Myocyte (in vitro differentiated cells): Measurements from ENCODE around the gene TRAF5. TPM values are rescaled to one million over a fixed set of nuclear protein-coding genes. Genes with fewer than 3 reads are reported as not detected.
"Not testable (repeated sequence)": the region's sequence is repeated elsewhere in the genome, so short reads cannot be mapped to it uniquely, and the experiment has no call there.

ENCODE experiments used
- DNase-seq: peaks from one replicate; pipeline ENCODE4 v3.0.0-alpha.2; 2012; ENCODE audit warnings: low read depth
- total RNA-seq: library from RNA; depleted of rRNA; stranded (reverse); fragments of >200 nt; gene quantifications from 2 replicates; pipeline ENCODE4 v1.2.3, GENCODE V29; 2014

TRAF5 gene
- total RNA-seq, 1 donor from 2014 or later, result 19.8 TPM

DNA sequence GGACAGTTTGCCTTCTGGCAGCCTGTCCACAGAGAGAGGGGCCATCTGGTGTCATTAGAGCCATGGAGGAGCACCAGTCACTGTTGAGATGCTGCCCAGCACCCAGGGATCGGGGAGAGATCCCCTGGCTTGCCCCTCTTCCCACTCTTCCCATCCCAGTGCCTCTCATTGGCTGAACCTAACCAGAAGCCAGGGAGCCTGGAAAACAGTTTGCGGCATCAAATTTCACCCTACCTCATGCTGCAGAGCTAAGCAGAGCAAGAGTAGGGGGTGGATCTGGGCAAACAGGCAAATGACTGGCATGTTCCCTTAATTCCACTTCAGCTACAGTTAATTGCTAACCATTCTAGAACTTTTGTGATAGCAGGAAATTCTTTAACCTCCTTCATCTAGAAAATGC, 19.1 kb downstream of the TRAF5 start:
- peak; percentile 32 for DNase-seq

GRCh38 chr1:211347077-211347844, 20.6 kb downstream of the TRAF5 start:
- DNase-seq, result no peak

GRCh38 chr1:211348547-211348946, 21.9 kb downstream of the TRAF5 start:
- DNase-seq, result no peak

DNA sequence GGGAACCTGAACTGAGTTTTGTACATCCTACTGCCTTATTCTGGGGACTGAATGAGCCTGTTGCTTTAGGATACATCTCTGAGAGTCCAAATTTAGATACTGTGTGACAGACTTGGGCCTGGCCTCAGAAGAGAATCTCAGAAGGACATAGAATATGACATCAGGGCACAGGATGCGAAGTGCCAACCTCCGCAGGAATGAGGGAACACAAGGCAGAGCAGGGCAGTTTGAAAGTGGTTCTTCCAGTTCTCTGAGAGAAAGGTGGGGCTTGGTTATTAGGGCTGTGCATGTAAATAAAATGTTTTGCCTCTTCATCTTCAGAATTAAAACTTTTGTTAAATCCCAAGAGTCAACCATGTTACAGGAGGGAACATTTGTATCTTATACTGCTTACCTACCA, 23.1 kb downstream of the TRAF5 start:
- no peak for DNase-seq

DNA sequence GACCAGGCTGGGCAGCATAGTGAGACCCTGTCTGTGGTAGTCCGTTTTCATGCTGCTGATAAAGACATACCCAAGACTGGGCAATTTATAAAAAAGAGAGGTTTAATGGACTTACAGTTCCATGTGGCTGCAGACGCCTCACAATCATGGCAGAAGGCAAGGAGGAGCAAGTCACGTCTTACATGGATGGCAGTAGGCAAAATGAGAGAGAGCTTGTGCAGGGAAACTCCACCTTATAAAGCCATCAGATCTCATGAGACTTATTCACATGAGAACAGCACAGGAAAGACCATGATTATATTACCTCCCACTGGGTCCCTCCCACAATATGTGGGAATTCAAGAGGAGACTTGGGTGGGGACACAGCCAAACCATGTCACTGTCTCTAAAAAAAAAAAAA, 25.4 kb downstream of the TRAF5 start:
- DNase-seq, result not testable (repeated sequence)

DNA sequence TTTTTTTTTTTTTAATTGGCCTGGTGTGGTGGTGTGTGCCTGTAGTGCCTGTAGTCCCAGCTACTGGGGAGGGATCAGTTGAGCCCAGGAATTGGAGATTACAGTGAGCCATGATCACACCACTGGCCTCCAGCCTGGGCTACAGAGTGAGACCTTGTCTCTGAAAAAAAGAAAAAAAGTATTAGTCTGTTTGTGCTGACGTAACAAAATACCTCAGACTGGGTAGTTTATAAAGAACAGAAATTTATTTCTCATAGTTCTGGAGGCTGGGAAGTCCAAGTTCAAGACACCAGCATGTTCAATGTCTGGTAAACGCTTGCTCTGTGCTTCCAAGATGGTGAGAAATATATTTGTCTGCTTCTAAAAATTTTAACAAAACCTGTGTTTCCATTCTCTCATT, 25.8 kb downstream of the TRAF5 start:
- DNase-seq, result no peak

GRCh38 chr1:211352985-211353515, 26.4 kb downstream of the TRAF5 start:
- DNase-seq, result no peak

GRCh38 chr1:211353562-211354212, 27.1 kb downstream of the TRAF5 start:
- no peak for DNase-seq

DNA sequence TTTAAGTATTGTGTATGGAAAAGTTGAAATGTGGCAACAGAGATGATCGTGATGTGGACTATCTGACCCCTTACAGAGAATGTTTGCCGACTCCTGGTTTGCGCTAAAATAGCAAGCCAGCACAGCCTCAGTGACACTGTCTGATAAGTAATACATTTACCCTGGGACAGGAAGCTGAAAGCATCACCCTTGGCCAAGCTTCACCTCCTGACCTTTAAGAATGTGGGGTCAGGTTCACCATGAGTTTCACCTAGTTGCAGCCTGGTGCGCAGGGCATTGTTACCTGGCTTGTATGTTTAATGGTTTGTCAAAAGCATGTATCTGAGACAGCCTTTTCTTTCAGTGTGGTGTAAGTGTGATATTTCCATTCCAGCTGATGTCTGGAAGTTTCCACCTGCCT, 29.2 kb downstream of the TRAF5 start:
- DNase-seq, result no peak

- DNase-seq, result peak; percentile 21
Measured at GRCh38 chr1:211356723-211357407, 30.2 kb downstream of the TRAF5 start.

GRCh38 chr1:211358685-211359084, 32.1 kb downstream of the TRAF5 start:
- DNase-seq, result no peak

DNA sequence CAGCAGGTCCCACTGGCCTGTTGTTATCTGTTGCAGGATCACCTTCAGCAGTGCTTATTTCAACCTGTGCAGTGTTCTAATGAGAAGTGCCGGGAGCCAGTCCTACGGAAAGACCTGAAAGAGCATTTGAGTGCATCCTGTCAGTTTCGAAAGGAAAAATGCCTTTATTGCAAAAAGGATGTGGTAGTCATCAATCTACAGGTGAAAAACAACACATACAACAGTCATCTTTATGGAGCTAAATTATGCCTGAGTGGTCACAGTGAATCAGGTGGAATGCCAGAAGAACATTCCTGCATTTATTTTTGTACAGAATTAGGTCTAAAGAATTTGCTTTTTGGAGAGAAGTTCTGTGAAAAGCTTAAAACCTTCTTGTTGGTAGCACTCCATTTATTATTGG, 33.2 kb downstream of the TRAF5 start:
- no peak for DNase-seq

- no peak for DNase-seq
Measured at GRCh38 chr1:211361202-211361601, 34.6 kb downstream of the TRAF5 start.

DNA sequence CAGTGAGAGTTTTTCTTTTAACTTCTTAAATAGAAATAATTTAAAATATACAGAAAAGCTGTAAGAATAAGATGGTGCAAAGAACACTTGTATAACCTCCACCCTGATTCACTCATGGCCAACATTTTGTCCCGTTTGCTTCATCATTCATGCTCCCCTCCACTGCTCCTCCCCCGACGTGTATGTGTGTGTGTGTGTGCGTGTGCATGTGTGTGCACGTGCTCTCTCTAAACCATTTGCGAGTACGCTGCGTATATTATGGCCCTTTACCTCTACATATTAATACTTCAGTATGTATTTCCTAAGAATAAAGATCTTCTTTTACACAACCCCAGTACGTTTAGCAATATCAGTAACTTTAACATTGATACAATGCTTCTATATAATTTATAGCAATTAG, 43.0 kb downstream of the TRAF5 start:
- no peak for DNase-seq

DNA sequence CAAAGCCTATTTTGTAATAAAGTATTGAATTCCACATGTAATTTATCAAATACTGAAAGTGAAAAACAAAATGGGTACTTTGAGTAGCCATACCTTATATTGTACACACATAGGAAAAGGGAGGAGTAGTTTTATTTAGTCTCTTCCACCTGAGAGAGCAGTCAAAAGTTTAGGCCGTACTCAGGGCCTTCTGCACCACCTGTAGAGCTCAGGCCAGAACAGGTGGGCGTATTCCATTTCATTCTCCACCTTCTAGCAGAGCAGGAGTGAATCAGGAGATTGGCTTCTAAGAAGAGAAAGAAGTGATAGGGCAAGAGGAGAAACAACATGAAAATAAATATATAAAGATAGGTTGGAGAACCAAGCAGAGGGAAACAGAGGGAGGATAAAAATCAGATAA, 44.0 kb downstream of the TRAF5 start:
- no peak for DNase-seq

- peak; percentile 11 for DNase-seq
Measured at GRCh38 chr1:211371406-211372105, 44.9 kb downstream of the TRAF5 start.

GRCh38 chr1:211372463-211372862, 45.8 kb downstream of the TRAF5 start:
- DNase-seq, result no peak

DNA sequence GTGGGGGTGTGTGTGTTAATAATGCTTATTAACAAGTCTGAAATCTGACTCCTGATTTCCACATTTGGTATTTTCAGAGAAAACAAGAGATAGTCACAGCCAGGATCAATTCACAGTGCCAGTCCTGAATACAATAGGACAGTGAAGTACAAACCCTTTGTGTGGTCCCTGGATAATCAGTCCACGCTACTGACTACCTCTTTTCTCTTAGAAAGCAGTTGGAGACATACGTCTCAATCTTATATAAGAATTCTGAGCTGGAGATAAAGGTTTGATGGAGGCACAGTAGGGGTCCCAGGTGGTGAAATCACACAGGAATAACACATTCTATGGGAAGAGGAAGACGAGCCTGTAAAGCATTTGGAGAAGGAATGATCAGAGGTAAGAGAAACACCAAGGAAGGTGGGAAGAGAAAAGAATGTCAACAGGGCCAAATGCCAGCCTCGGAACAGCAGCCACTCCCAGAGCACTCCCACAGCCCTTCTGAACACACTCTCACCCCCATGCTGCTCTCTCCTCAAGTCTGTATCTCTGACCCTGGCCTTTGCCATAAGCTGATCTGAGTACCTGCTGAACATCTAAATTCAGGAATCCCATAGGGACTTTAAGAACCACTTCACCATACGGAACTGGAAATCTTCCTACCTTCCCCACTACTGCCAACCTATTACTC, 48.6 kb downstream of the TRAF5 start:
- DNase-seq, result no peak

DNA sequence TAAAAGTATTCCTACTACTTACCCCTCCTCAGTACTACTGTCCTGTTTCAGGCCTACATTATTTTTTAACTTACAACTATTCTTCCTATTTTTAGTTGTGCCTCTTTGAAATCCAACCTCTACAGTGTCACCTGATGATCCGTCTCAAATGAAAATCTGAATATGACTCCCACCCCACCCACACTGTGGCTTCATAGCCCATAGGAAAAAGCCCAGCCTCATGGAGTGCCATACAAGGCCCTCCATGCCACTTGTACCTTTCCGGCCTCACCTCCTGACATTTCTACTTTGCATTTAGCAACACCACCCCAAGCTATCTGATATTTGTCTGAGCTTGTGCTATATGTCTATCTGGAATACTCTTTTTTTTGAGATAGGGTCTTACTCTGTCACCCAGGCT, 49.3 kb downstream of the TRAF5 start:
- no peak for DNase-seq

DNA sequence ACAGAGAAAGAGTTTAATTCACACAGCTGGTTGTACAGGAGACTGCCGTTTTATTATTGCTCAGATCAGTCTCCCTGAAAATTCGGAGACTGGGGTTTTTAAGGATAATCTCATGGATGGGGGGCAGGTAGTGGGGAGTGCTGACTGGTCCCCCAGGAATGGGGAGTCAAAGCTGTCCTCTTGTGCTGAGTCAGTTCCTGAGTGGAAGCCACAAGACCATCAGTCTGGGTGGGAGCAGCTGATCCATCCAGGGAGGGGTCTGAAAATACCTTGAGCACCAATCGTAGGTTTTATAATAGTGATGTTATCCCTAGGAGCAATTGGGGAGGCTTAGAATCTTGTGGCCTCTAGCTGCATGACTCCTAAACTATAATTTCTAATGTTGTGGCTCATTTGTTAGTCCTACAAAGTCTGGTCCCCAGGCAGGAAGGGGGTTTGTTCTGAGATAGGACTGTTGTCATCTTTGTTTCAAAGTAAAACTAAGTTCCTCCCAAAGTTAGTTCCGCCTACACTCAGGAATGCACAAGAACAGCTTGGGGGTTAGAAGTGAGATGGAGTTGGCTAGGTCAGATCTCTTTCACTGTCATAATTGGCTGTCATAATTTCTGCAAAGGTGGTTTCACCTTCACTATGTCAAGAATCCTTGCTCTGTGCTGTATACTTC, 50.3 kb downstream of the TRAF5 start:
- no peak for DNase-seq
